Loucy (cell line): ENCODE data around the gene TNS4.

Source experiments
- H2AFZ ChIP-seq: fragments of 200-600 bp; sonication (generic); 2 replicates; pipeline ENCODE4 v1.6.0; 2016; ENCODE audit warnings: antibody characterized with exemption, mild to moderate bottlenecking, low read length, moderate library complexity
- H3F3A ChIP-seq: fragments of 200-600 bp; 2 replicates; pipeline ENCODE4 v1.6.0; 2016; ENCODE audit warnings: antibody characterized with exemption, low read depth, mild to moderate bottlenecking
- H3K27me3 ChIP-seq: fragments of 200-600 bp; sonication (generic); 2 replicates; pipeline ENCODE4 v1.6.1; 2014; ENCODE audit warnings: low read length, mild to moderate bottlenecking; ENCODE audit not compliant: insufficient read depth, poor library complexity, severe bottlenecking
- H3K36me3 ChIP-seq: fragments of 200-600 bp; sonication (generic); 2 replicates; pipeline ENCODE4 v1.6.1; 2016; ENCODE audit warnings: low read length; ENCODE audit not compliant: insufficient read depth
- H3K4me1 ChIP-seq: fragments of 200-600 bp; sonication (generic); 2 replicates; pipeline ENCODE4 v1.5.1; 2014; ENCODE audit warnings: low read length, mild to moderate bottlenecking; ENCODE audit not compliant: insufficient read depth, poor library complexity, severe bottlenecking
- H3K4me2 ChIP-seq: fragments of 200-600 bp; sonication (generic); 2 replicates; pipeline ENCODE4 v1.6.0; 2014; ENCODE audit warnings: antibody characterized with exemption, low read length, low read depth, mild to moderate bottlenecking; ENCODE audit not compliant: poor library complexity, severe bottlenecking
- H3K4me3 ChIP-seq: fragments of 200-600 bp; sonication (generic); 2 replicates; pipeline ENCODE4 v1.5.1; 2014; ENCODE audit warnings: low read length, mild to moderate bottlenecking, mixed read lengths; ENCODE audit not compliant: poor library complexity, severe bottlenecking
- H3K79me2 ChIP-seq: fragments of 200-600 bp; sonication (generic); 2 replicates; pipeline ENCODE4 v1.6.1; 2014; ENCODE audit warnings: low read length; ENCODE audit not compliant: insufficient read depth
- H3K9ac ChIP-seq: fragments of 200-600 bp; sonication (generic); 2 replicates; pipeline ENCODE4 v1.6.0; 2014; ENCODE audit warnings: mild to moderate bottlenecking, low read depth, low read length, moderate library complexity; ENCODE audit not compliant: poor library complexity, severe bottlenecking
- H3K9me2 ChIP-seq: fragments of 200-600 bp; sonication (generic); replicated peaks from 2 replicates; pipeline ENCODE4 v1.6.1; 2016; ENCODE audit warnings: low read depth, low read length, mixed read lengths
- H3K9me3 ChIP-seq: fragments of 200-600 bp; sonication (generic); 2 replicates; pipeline ENCODE4 v1.6.1; 2014; ENCODE audit warnings: mild to moderate bottlenecking, antibody characterized with exemption, low read length, low read depth; ENCODE audit not compliant: insufficient read depth
- H4K20me1 ChIP-seq: fragments of 200-600 bp; sonication (generic); 2 replicates; pipeline ENCODE4 v1.6.0; 2014; ENCODE audit warnings: antibody characterized with exemption, low read length, mild to moderate bottlenecking; ENCODE audit not compliant: insufficient read depth, poor library complexity, severe bottlenecking
- EZH2phosphoT487 ChIP-seq: fragments of 200-600 bp; IDR thresholded peaks from 2 replicates; pipeline ENCODE4 v1.6.1; 2018; ENCODE audit warnings: antibody characterized with exemption, mild to moderate bottlenecking, moderate library complexity, borderline replicate concordance
- TF ChIP-seq, protein P1 (sequence below): fragments of 200-600 bp; sonication (generic); conservative IDR thresholded peaks from 2 replicates; pipeline ENCODE4 v1.5.1; 2014; ENCODE audit warnings: mild to moderate bottlenecking, antibody characterized with exemption, low read length

TNS4 gene

DNA sequence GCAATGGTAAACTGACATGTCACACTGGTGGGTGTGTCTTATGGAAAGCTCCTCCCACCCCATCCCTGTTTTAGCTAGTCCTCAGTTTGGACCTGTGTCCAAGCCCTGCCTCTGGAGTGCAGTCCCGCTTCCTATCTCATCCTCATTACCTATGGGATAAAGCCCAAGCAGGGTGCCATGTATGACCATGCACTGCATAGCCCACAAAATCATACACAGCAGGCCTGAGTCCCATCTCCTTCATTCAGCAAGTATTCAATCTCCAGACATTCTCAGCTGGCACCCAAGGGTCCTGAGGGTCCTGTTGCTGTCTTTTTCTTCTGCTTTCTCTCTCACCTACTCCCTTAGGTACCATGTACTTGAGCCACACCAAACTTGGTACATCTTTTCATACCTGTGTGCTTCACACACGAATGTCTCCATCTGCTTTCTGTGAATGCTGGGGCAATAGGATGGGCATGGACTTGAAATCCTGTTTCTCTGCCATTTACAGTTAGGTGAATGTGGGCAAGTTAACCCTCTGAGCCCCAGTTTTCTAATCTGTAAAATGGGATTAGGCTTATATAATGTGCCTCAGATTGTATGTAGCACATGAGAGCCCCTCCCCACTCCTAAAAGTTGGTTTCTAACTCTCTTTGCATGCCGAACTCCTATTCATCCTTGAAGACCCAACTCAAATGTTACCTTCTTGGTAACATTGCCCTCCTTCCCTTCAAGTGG, 28.5 kb downstream of the TNS4 start:
- Histone ChIP-seq H3K79me2 (no peaks in the 10 kb centered on the region), H3K9me3 (peaks cover 6% of the 10 kb centered on the region; the same call in 1 of the 2 replicates), H3F3A (no peaks in the 10 kb centered on the region), H4K20me1 (no peaks in the 10 kb centered on the region), H3K36me3 (no peaks in the 10 kb centered on the region), H3K4me2 (no peak overlapping the region), H2AFZ (no peak overlapping the region), H3K9me2 (no peaks in the 10 kb centered on the region), H3K9ac (no peak overlapping the region), H3K4me1 (peaks cover 9% of the 10 kb centered on the region), H3K27me3 (no peaks in the 10 kb centered on the region), H3K4me3 (no peak overlapping the region)
- TF ChIP-seq, protein P1, sequence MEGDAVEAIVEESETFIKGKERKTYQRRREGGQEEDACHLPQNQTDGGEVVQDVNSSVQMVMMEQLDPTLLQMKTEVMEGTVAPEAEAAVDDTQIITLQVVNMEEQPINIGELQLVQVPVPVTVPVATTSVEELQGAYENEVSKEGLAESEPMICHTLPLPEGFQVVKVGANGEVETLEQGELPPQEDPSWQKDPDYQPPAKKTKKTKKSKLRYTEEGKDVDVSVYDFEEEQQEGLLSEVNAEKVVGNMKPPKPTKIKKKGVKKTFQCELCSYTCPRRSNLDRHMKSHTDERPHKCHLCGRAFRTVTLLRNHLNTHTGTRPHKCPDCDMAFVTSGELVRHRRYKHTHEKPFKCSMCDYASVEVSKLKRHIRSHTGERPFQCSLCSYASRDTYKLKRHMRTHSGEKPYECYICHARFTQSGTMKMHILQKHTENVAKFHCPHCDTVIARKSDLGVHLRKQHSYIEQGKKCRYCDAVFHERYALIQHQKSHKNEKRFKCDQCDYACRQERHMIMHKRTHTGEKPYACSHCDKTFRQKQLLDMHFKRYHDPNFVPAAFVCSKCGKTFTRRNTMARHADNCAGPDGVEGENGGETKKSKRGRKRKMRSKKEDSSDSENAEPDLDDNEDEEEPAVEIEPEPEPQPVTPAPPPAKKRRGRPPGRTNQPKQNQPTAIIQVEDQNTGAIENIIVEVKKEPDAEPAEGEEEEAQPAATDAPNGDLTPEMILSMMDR: no peak
- TF ChIP-seq EZH2phosphoT487: no peak

DNA sequence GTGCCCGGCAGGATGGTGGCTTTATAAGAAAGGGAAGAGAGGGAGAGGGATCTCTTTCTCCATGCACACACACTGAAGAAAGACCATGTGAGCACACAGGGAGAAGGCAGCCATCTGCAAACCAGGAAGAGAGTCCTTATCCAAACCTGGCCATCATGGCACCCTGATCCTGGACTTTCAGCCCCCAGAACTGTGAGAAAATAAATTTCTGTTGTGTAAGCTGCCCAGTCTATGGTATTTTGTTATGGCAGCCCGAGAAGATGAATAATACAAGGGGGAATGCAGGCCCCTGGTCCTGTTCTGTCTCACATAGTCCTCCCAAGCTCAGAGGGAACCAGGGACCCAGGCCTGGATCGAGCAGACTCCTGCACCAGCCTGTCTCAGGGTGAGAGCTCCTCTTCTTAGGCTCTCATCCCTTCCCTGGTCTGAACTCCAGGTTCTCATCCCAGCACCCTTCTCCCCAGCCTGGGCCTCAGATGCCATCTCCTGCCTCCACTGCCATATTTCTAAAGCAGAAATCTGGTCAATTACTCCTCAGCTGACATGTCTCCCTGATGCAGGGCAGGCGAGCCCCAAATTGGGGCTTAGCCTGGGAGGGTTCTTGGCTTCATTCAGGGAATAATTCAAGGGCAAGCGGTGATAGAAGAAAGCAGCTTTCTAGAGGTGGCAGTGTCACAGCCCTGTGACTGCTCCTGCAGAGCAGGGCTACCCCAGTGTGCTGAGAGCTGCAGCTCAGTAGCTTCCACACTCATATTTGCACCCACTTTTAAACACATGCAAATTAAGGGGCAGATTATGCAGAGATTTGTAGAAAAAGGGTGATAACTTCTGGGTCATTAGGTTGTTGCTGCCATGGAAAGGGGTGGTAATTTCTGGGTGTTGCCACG, 29.3 kb downstream of the TNS4 start:
- no peaks in the 10 kb centered on the region for H3K79me2 ChIP-seq
- no peaks in the 10 kb centered on the region for H3F3A ChIP-seq
- no peaks in the 10 kb centered on the region for H3K9me2 ChIP-seq
- H3K27me3 ChIP-seq: no peaks in the 10 kb centered on the region
- H3K4me3 ChIP-seq: no peak overlapping the region
- TF ChIP-seq, protein P1: no peak
- TF ChIP-seq EZH2phosphoT487: no peak
- H4K20me1 ChIP-seq: no peaks in the 10 kb centered on the region
- H3K36me3 ChIP-seq: no peaks in the 10 kb centered on the region
- H3K4me1 ChIP-seq: peaks cover 9% of the 10 kb centered on the region
- no peak overlapping the region for H3K4me2 ChIP-seq
- no peak overlapping the region for H2AFZ ChIP-seq
- H3K9me3 ChIP-seq: peaks cover 6% of the 10 kb centered on the region; the same call in 1 of the 2 replicates
- no peak overlapping the region for H3K9ac ChIP-seq

DNA sequence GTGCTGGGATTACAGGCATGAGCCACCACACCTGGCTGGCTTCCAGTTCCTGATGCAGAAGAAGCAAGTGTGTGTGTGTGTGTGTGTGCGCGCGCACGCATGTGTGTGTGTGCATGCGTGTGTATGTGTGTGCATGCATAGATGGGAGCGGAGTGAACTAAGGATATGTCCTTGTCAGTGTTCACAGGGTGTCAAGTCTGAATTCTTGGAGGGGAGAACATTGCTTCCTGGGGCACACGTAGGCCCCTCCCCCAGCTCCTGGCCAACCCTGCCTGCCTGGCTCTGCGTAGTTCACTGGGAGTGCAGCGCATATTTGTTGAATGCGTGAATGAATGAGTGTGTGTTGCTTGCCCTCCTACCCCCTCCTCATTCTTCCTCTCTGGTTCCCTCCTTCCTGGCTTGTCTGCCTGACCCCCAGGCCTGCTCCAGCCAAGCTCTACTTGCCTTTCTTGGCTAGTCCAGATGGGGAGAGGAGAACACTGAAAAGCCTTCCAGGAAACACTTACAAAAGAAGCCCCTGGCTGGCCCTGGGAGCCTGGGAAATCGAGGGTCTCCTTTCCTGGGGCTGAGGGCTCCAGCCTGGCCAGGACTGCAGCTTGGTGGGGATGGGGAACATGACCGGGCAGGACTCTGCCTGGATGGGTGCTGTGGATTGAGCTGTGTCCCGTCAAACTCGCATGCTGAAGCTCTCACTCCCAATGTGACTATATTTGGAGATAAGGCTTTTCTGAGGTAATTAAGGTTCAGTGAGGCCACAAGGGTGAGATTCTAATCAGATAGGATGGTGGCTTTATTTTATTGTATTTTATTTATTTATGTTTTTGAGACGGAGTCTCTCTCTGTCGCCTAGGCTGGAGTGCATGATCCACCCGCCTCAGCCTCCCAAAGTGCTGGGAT, 30.2 kb downstream of the TNS4 start:
- Histone ChIP-seq H3K9ac (no peak overlapping the region), H2AFZ (0 out of 2 replicates have a peak overlapping the region, but pooled peaks have one; percentile 64), H3K4me1 (peaks cover 6% of the 10 kb centered on the region), H3K36me3 (no peaks in the 10 kb centered on the region), H3K4me3 (no peak overlapping the region), H3F3A (no peaks in the 10 kb centered on the region), H3K9me3 (peaks cover 6% of the 10 kb centered on the region; the same call in 1 of the 2 replicates), H3K79me2 (no peaks in the 10 kb centered on the region), H3K27me3 (no peaks in the 10 kb centered on the region), H3K9me2 (no peaks in the 10 kb centered on the region), H4K20me1 (no peaks in the 10 kb centered on the region), H3K4me2 (no peak overlapping the region)
- TF ChIP-seq EZH2phosphoT487: no peak
- TF ChIP-seq, protein P1: no peak
